GM19397 (cell line): ENCODE measurements around the gene REEP1.

Source experiments
- ATAC-seq: cut with Tn5 transposase; IDR thresholded peaks from one replicate; pipeline ENCODE4 v1.9.1; 2021; ENCODE audit warnings: mild to moderate bottlenecking, moderate library complexity; ENCODE audit not compliant: unreplicated experiment

Gene REEP1

DNA sequence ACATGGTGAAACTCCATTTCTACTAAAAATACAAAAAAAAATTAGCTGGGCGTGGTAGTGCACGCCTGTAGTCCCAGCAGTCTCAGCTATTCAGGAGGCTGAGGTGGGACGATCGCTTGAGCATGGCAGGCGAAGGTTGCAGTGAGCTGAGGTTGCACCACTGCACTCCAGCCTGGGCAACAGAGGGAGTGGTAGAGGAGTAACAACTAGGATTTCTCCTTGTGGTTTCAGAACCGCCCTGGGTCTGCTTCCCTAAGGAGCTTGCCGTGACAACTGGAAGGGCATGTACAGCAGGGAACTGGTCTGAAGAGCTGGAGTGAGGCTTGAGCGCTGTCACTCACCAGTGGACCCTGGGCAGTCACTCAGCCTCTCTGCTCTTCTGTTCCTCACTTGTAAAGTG lies 29.1 kb downstream of the REEP1 start:
- ATAC-seq = no peak

DNA sequence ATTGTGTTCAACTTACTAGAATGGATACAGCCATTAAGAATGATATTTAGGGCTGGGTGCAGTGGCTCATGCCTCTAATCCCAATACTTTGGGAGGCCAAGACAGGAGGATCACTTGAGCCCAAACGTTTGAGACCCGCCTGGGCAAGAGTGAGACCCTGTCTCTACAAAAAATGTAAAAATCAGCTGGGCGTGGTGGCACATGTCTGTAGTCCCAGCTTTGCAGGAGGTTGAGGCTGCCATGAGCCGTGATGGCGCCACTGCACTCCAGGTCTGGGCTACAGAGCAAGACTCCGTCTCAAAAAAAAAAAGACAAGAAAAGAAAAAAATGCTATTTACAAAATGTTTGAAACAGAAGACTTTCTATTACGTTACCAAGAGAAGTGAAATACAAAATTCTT lies 30.0 kb downstream of the REEP1 start:
- ATAC-seq = no peak

DNA sequence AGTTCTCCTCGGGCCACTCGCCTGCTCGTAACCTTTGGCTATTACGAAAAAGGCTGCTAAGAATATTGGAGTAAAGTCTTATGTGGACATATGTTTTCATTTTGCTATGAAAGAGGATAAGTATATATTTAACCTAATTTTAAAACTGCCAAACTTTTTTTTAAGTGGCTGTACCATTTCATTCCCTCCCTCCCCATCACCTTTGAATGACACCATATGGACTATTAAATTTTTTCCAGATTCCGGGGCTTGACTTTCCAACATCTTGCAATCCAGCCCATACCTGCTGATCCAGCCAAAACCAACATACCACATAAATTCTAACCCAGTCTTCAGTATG lies 31.5 kb downstream of the REEP1 start:
- ATAC-seq = no peak

DNA sequence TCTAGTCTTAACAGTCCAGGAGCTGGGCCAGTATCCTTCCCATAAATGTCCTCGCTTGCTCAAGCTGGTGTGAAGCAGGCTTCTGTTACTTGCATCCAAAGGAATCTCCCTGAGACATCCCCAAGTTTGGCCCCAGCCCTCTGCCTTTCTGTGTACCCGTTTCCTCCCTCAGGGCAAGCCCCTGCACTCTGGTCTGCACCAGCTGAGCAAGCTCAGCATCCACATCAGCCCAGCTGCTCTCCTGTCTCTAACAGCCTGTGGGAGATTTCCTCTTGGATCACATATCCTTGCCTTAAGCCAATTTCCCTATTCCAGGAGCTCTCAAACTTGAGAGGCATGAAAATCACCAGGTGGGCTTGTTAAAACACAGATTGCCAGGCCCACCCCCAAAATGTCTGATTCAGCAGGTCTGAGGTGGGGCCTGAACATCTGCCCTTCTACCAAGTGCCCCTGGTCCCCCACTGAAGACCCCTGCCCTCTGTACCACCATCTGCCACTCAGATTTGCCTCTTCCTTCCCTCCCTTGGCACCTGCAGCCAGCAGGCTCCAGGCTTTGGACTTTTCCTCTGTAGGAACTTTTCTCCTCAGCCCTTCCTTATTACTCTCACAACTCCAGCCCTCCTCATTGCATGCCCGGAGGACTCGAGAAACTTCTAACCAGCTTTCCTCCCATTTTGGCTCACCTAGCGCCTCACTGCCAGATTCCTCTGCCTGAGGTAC lies 32.1 kb downstream of the REEP1 start:
- ATAC-seq = no peak

DNA sequence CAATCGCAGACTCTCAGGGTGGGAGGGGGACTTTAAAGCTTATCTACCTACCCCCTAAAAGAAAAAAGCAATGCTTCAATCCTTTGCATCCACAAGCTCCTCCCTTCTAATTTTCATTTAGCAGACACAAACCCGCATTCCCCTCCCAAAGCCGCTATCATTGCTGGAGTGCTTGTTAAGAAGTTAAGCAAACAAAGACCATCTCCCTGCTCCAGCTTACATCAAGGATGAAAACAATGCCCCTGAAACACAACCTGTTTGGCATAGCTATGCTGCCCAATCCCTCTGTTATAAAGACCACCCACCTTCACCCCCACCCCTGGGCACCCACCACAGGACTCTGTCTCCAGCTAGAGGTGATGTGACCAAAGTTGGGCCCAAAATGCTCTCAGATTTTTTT lies 33.0 kb downstream of the REEP1 start:
- ATAC-seq = no peak

DNA sequence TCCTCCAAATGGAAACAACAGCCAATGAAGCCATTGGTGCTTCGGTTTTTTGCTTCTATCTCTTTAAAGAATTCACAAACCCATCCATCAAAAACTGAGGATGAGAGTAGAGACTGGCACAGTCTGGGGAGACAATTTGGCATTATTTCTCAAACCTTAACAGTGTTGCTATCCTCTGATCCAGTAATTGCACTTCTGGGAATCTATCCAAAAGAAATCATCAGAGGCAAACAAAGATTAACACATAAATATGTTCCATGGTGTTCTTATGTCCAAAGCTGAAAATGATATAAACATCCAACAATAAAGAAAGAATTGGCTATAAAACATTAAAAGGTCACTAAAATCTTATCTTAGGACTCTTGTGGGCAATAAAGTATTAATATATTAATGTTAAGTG lies 35.1 kb downstream of the REEP1 start:
- ATAC-seq = no peak

DNA sequence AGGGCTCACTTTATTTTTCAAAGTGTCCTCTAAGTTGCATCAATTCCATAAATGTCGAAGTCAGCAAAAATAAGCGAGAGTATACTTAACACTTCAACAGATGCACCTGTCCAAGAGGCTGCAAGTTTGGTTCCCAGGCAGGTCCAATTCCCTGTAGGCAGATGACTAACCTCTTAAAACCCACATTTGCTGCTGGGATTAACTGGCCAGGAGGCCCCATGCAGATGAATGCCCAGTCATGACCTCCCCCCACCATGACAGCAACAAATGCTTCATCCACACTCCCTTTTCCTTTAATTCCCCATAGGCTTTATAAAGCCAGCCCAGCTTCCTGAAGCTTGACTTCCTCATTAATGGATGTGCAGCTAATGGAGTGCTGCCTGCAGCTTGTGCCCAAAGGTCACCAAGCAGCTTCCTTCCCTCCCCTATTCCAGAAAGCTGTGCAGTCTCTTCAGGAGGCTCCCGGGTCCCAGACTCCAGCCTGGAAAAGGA lies 35.7 kb downstream of the REEP1 start:
- no peak for ATAC-seq

DNA sequence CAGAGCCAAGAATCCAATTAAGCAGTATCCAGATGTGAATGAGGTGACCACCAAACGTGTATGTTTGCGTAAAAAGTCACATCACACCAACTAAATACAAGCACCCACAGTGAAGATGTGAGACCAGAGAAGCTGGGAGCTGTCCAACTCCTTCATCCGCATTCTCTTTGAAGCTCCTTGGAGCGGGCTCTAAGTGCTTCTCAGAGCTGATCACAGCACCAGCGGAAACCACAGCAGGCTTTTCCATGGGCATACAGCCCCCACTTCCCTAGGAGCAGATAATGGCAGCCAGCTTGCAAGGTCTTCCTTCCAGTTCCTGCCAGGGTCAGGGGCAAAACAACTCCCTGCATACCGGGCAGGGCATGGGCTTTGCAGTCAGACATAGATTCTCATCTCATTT lies 36.4 kb downstream of the REEP1 start:
- ATAC-seq = no peak

DNA sequence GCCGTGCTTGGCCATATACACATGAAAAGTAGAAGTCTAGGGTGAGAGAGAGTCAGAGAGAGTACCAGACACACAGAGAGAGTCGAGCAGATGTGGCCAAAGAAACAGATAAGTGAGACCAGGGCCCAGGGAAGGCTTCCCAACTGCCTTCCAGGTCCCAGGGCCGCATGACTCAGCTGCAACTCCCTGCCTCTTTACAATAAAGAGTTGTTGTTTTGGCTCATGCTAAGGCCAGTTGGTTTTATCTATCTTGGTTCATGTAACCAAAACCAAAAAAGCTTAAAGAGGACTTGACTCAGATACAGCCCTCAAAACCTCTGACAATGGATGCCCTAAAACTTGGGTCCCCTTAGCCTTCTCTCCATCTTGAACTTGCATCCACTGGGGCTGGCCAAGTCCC lies 36.9 kb downstream of the REEP1 start:
- ATAC-seq = no peak

DNA sequence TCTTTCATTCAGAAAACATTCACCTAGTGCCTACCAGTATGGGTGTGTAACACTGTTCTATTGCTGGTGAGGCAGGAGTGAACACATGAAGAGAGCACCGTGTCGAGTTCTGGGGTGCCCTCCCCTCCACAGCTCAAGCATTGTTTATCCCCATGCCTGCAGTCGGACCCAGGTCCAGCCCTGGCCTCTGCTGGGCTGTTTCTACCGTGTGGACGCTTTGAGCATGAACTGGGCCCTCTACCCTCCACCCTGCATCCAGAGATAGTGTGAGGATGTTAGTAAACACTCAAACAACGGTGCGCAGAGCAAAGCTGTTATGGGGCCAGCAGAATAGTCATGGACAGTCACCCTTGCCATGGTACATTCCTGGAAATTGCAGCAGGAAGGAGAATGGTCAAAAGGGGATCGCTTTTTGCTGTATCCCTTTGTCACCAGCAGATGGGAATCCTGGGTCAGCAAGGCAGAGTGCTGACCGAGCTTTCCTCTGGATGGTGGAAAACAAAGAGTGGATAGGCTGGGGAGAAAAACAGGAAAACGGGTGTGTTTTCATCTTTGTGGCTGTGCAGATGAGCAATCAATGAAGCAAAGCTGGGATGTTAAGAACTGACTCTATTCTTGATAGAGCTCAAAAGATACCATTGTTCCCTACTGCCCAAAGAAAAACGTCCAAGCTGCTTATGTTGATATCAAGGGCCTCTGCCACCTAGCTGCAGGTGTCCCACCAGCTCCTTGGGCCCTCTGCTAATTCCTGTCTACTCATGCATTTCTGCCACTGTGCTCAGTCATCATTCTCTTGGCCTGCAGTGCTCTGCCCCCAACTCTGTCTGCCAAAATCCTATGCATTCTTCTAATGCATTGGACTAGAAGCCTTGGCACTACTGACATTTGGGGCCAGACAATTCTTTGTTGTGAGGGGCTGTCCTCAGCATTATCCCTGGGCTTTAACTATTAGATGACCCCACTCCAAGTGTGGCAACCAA lies 38.7 kb downstream of the REEP1 start:
- no peak for ATAC-seq

DNA sequence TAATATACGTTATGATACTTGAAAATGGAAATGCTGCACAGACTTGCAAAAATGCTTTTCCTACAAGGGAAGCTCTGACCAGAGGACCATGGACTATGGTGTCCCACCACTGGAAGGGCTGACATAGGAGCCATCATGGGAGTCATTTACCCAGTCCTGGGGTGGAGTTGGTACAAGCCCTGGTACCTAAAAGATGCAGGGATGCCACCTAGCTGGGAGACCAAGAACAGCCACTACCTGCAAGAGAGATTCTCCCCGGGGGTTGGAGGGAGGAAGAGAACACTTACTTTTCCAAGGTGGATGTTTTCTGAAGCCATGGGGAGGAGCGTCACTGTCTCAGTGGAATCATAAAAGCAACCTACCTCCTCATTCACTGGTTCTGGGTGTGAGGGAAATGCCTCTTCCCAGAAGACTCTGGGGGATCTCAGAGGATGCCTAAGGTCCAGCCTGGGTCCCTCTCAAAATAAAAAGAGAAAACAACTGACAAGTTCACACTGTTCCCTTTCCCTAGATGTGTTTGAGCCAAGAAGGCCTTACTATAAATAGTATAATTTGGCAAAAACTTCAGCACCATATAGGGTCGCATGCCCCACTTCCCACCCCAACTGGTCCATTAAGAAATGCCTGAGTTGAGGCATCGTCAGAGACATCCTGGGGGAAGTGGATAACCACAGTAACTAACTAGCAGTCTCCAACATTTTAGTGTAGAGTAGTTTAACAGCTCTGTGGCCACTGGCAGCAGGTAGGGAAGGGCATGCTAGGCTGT lies 39.9 kb downstream of the REEP1 start:
- no peak for ATAC-seq

DNA sequence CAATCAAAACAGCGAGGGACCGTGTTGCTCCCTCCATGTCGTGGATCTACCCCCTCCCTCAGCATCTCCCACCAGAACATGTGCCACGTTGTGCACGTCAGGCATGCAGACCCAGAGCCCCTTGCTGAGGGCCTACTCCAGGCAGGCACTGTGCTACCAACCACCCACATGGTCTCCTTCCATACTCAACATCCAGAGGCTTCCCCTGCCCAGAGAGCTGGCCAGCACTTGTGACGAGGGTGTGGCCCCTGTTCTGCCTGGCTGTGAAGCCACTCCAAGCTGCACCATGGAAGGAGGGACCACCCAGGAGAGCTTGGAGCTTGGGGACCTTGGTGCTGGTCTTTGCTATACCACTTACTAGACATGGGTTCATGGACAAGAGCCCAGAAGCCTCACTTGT lies 40.5 kb downstream of the REEP1 start:
- ATAC-seq = no peak

DNA sequence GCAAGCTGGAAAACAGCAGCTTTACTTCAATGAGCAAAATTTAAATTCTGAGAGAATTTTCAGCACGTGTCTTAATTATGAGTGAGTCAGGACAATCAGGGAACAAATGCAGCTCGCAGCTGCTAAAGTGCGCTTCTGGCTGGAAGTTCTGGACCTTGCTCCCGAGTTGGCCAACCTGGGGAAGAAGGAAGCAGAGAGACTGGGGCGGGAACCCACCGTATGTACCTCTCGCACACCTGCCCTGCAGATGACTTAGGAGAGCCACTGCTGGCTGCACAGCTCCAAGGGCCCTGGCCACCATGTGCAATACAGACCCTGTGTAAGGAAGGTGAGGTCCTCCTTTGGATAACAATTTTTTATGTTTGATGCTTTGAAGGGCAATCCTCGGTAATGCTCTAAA lies 42.4 kb downstream of the REEP1 start:
- ATAC-seq = no peak

DNA sequence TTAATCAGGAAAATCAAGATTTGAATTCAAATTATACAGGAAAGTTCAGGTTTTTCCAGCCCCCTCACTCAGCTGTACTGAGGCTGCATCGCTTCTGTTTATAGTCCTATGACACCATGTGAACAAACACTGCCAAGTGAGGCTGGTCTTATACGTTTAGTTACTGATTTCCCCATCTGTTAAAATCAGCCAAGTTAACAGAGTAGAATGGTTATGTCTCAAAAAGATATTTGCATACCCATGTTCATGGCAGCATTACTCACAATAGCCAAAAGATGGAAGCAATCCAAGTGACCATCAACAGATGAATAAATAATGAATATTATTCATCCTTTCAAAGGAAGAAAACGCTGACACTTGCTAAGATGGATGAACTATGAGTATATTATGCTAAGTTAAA lies 43.8 kb downstream of the REEP1 start:
- ATAC-seq = no peak

DNA sequence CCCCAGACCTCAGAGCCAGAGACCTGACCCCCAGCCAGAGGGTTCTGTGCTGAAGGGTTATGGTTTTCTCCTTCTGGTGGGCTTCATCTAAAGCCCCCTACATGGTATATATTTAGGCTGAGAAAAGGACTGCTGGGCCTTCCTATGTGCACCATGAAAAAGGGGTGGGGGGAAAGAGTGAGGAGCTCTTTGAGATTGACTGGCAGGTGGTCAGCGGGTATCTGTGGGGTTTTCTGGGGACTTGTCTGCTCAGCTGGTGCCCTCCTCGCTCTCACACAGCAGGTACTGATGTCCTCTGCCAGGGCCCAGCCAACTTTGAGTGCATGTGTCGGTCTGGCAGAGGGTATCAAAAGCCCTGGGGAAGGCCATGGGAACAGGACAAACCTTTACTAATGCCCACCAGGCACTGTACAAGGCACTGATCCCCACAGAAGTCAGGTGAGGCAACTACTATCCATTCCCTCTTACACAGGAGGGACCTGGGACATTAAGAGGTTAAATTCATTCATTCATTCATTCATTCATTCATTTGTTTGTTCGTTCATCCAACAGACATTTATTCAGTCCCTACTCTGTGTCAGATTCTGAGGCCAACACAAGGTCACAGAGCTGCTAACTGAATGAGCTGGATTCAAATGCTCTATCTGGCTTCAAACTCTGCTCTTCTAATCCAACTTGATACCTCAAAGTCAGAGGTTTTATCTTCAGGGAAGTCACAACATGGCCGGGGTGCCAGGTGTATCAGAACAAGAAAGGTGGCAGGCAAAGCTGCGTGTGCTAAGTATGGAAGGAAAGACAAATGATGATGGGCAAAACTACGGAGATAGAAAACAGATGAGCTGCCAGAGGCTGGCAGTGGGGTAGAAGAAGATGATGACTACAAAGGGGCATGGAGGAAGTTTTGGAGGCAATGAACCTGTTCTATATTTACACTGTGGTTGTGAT lies 44.6 kb downstream of the REEP1 start:
- no peak for ATAC-seq

DNA sequence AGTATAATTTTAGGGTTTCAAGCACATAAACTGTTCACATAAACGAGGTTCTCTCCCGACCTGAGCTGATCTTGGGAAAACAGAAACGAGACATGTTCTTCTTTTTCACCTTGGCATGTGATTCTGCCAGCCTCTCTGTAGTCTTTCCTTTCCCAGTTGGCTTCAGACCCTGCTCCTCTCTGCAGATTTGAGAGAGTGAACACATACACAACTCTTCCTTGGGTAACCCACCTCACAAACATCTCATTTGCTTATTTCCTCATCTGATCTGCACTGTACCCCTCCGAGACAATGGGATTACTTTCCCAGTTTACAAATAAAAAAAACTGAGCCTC lies 46.1 kb downstream of the REEP1 start:
- no peak for ATAC-seq

DNA sequence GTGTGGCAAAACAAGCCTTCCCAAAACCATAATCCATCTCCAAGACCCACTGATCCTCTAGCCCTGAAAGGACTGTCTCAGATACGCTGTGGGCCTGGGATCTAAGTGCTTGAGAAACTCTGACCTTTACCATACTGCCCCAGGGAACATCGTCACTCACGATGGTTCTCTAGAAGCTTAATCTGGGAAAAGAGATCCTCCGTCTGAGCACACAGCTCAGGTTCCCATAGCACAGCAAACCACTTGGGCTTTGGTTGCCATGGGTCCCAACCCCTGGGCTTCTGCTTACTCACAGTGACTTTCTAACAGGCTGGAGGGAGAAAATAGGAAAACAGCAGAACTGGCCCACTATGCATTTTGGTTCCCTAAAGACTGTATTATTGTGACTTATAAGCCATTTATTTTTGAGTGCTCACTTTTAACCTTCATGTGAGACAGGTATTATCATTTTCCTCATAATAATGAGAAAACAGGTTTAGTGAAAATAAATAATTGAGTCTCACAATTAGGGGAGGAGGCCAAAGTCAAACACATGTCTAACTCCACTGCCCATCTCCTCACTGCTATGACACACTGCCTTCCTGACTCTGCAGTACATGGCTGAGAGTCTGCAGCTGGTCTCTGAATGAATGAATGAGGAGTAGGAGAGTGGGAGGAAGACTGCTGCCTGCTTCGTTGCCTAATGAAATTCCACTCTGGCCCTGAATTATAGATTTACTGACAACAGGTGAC lies 46.7 kb downstream of the REEP1 start:
- ATAC-seq = no peak

DNA sequence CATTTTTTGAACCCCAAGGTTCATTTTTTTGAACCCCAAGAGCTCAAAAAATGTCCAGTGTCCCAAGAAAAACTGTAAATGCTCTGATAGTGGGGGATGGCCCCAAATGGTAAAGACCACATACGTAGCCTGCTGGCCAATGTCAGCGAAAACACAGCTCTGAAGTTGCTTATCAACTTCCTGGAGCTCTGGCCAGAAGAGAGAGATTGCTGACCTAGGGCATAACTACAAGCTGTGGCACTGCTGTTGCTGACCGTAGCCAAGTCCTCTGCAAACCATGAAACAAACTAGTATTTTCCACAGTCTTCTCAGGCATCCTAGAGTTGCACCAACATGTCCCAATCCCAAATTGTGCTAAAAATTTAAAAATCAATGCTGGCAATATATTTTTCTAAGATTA lies 50.9 kb downstream of the REEP1 start:
- no peak for ATAC-seq

DNA sequence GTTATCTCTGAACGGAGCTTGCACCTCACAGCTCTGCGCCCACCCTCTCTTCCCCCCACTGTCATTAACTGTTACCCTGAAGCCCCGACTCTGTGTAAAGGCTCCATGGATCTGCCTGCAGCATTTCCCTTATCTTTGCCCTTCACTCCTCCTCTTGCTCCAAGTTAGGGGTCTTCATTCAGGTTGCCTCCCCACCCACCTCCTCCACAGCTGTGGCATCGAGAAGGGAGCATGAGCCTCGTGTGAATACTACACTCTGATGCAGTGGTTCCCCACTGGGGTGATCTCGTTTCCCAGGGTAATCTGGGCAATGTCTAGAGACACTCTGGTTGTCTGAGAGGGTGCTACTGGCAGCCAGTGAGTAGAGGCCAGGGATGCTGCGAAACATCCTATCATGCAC lies 51.4 kb downstream of the REEP1 start:
- ATAC-seq = no peak

DNA sequence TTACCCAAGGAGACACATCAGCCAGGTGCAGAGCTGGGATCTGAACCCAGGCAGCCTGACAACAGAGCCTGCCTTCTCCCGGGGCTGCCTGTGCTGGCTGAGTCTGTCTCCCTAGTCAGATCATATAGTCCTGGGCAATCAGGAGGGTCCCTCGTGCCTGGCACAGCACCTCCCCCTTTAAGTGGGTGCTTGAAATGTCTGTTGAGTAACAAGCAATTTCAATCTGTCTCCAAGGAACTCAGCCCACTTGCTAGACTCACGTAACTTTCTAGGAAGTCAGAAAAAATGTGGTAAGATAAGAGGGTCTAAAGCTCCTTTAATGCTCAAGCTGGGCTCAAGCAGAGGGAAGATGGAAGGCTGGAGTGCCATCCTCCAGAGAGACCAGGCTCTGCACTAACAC lies 51.9 kb downstream of the REEP1 start:
- ATAC-seq = no peak
